ENCODE results near the gene TMEM175. TPM values are rescaled to one million over a fixed set of nuclear protein-coding genes. Genes with fewer than 3 reads are reported as not detected.
A peak's percentile ranks its signal among the peaks of the same experiment; 100 is the strongest.

The TMEM175 gene
- total and polyA plus RNA-seq, 2 of the 8 experiments (the other 6 are each of a cell fraction or from before 2014, with no cell fraction given), result 4.9 to 20.7 TPM

DNA sequence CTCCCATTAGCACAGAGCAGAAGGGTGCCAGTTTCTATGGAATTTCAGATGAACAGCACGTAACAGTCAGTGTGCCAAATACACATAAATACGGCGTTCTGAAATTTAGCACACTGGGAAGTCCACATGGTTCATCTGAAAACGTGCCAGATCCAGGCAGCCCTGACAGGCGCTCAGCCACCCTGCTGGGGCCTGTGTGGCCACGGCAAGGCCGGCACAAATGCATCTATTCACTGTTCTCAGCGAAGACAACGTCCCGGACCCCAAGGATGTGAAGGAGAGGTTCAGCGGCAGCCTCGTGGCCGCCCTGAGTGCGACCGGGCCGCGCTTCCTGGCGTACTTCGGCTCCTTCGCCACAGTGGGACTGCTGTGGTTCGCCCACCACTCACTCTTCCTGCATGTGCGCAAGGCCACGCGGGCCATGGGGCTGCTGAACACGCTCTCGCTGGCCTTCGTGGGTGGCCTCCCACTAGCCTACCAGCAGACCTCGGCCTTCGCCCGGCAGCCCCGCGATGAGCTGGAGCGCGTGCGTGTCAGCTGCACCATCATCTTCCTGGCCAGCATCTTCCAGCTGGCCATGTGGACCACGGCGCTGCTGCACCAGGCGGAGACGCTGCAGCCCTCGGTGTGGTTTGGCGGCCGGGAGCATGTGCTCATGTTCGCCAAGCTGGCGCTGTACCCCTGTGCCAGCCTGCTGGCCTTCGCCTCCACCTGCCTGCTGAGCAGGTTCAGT is 25.5 kb downstream of the TMEM175 start:
- no peak overlapping the region for H3K56ac ChIP-seq (replicated peaks; ENCODE audit: insufficient read length, low read depth, low read length)
- H3K4me2 ChIP-seq (ENCODE audit: insufficient read depth in 1 of 2, low read depth in 2 of 2, low read length in 2 of 2), result no peak overlapping the region
- no peaks in the 10 kb centered on the region; a peak in 1 of 7 replicates for H3K4me1 ChIP-seq (replicated peaks in 1 of 4; ENCODE audit: control insufficient read depth in 3 of 4, insufficient read depth in 4 of 4, low read length in 3 of 4)
- H3K36me3 ChIP-seq (ENCODE audit: control insufficient read depth in 2 of 4, insufficient read depth in 4 of 4, low read length in 3 of 4), result no peaks in the 10 kb centered on the region
- H3K4ac ChIP-seq (replicated peaks; ENCODE audit: insufficient read length, low read depth, low read length), result no peak overlapping the region
- CTCF ChIA-PET (ENCODE audit: partially characterized antibody), result interaction anchor here (1.4 to 1.6 kb wide), 2 partner anchors 9 to 10 kb away, joined by 3 to 4 read pairs; no protein-coding TSS in a partner anchor
- POLR2A ChIA-PET (ENCODE audit: partially characterized antibody), result interaction anchor here (0.6 to 1.3 kb wide), 4 partner anchors 9 to 407 kb away, joined by 3 to 4 read pairs (median 3); no protein-coding TSS in a partner anchor
- no peaks in the 10 kb centered on the region for H3K23me2 ChIP-seq (ENCODE audit: low read depth, low read length)
- no peak overlapping the region for H2BK120ac ChIP-seq (replicated peaks; ENCODE audit: low read depth, low read length)
- no peak overlapping the region for H3K18ac ChIP-seq (ENCODE audit: extremely low read depth, low read length)
- WGBS, 2 experiments (ENCODE audit: extremely low coverage in 1 of 2, insufficient coverage in 1 of 2, insufficient read length in 1 of 2, insufficient replicate concordance in 2 of 2, low coverage in 1 of 2, low lambda C conversion rate in 2 of 2, missing lambda C conversion rate in 1 of 2), result 89% methylated on average over 41 of the region's 45 CpGs; no CpG with 5 or more reads in 1 of the 2 experiments
- no peak overlapping the region for H4K5ac ChIP-seq (ENCODE audit: insufficient read length, low read depth, low read length)
- no peaks in the 10 kb centered on the region for H3K79me2 ChIP-seq (ENCODE audit: control insufficient read depth in 1 of 2, insufficient read depth in 2 of 2, low read length in 2 of 2)
- H2BK20ac ChIP-seq (ENCODE audit: low read length), result no peak overlapping the region
- H2BK15ac ChIP-seq (ENCODE audit: low read length), result no peak overlapping the region
- no peak for DNase-seq (ENCODE audit: low read depth in 1 of 2, low spot score in 2 of 2)
- H3K9ac ChIP-seq (replicated peaks in 1 of 4; ENCODE audit: extremely low read depth in 1 of 4, low read depth in 3 of 4, low read length in 3 of 4), result no peak overlapping the region
- no peak for FAIRE-seq
- no peak overlapping the region for H2AK5ac ChIP-seq (ENCODE audit: low read depth, low read length)
- no peak overlapping the region for H3K27ac ChIP-seq (ENCODE audit: low read depth, low read length)
- H2BK12ac ChIP-seq (ENCODE audit: low read depth, low read length), result 0 out of 2 replicates have a peak overlapping the region, but pooled peaks have one; percentile 27
- no peak overlapping the region for H3K23ac ChIP-seq (ENCODE audit: insufficient read length)
- H3K79me1 ChIP-seq (ENCODE audit: low read depth, low read length), result no peaks in the 10 kb centered on the region
- no peak overlapping the region for H3K14ac ChIP-seq (ENCODE audit: insufficient read length)
- 0 out of 2 replicates have a peak overlapping the region, but pooled peaks have one; percentile 68 for H4K8ac ChIP-seq (ENCODE audit: extremely low read depth, insufficient read depth, low read length)
- H3K27me3 ChIP-seq (replicated peaks in 1 of 4; ENCODE audit: control insufficient read depth in 3 of 4, extremely low read depth in 1 of 4, insufficient read depth in 3 of 4, low read length in 3 of 4), result no peaks in the 10 kb centered on the region
- H3K4me3 ChIP-seq (ENCODE audit: extremely low read depth in 1 of 4, insufficient read depth in 2 of 4, low read depth in 3 of 4, low read length in 4 of 4), result no peak overlapping the region
- peak overlapping the region; percentile 15 for H4K91ac ChIP-seq (replicated peaks; ENCODE audit: insufficient read length, low read length)
- H3K9me3 ChIP-seq (ENCODE audit: insufficient read depth in 2 of 2, low read depth in 1 of 2, low read length in 1 of 2), result no peaks in the 10 kb centered on the region
- H2BK5ac ChIP-seq (ENCODE audit: low read depth, low read length), result no peak overlapping the region
- no peak overlapping the region for H2AFZ ChIP-seq (ENCODE audit: low read length)
- H4K20me1 ChIP-seq (replicated peaks in 1 of 2; ENCODE audit: control insufficient read depth in 1 of 2, insufficient read depth in 2 of 2, low read length in 2 of 2), result peaks cover 0 to 5% of the 10 kb centered on the region in 2 experiments
- no peak for TF ChIP-seq KDM1A (IDR thresholded peaks at IDR 0.05; ENCODE audit: borderline replicate concordance, low read length)
- no peak for TF ChIP-seq KDM5A (IDR thresholded peaks at IDR 0.05; ENCODE audit: low read length)
- no peak for TF ChIP-seq EP300 (IDR thresholded peaks at IDR 0.05; ENCODE audit: borderline replicate concordance in 1 of 2, low read depth in 2 of 2, low read length in 2 of 2)
- no peak for TF ChIP-seq CHD1 (IDR thresholded peaks at IDR 0.05; ENCODE audit: low read depth, low read length)
- TF ChIP-seq E2F6 (IDR thresholded peaks at IDR 0.05), result no peak
- TF ChIP-seq RAD21 (IDR thresholded peaks at IDR 0.05 in 1 of 2, conservative IDR thresholded peaks at IDR 0.05 in 1 of 2; ENCODE audit: low read depth in 2 of 2, low read length in 2 of 2), result no peak
- TF ChIP-seq TCF12 (IDR thresholded peaks at IDR 0.05; ENCODE audit: low read depth, low read length), result no peak
- no peak for TF ChIP-seq TAF7 (optimal IDR thresholded peaks at IDR 0.05; ENCODE audit: borderline replicate concordance, low read depth, low read length)
- TF ChIP-seq, protein P1, sequence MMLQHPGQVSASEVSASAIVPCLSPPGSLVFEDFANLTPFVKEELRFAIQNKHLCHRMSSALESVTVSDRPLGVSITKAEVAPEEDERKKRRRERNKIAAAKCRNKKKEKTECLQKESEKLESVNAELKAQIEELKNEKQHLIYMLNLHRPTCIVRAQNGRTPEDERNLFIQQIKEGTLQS (IDR thresholded peaks at IDR 0.05; ENCODE audit: insufficient read depth, low read depth, low read length), result no peak
- TF ChIP-seq HDAC2 (IDR thresholded peaks at IDR 0.05; ENCODE audit: borderline replicate concordance in 1 of 2, low read depth in 2 of 2, low read length in 2 of 2), result no peak
